AG04449 (cell line): ENCODE data around the gene MKX.

ENCODE experiments used
- CTCF ChIA-PET: fragments of 350-600 bp; formaldehyde crosslinking; extraction: SDS; loops from one replicate; lab custom pipeline; 2021; ENCODE audit warnings: antibody characterized with exemption; lab: Yijun Ruan, JAX
- POLR2A ChIA-PET: fragments of 400-600, 350-600 bp; formaldehyde crosslinking; extraction: SDS; loops from one replicate; lab custom pipeline; 2020; ENCODE audit warnings: antibody characterized with exemption, inconsistent platforms; lab: Yijun Ruan, JAX
- DNase-seq: peaks from one replicate; pipeline ENCODE4 v3.0.0-alpha.2; 2010; ENCODE audit warnings: low read depth, low spot score
- H3K4me3 ChIP-seq: 2 replicates; pipeline ENCODE4 v1.5.1; 2011; ENCODE audit warnings: low read depth, mild to moderate bottlenecking, control low read depth, low read length
- TF ChIP-seq, protein P1 (sequence below): IDR thresholded peaks from one replicate; pipeline ENCODE4 v1.5.1; 2011; ENCODE audit warnings: mild to moderate bottlenecking, moderate library complexity, low read length, control low read depth, inconsistent platforms; ENCODE audit not compliant: insufficient read depth; ENCODE audit errors: missing control alignments

MKX gene

GRCh38 chr10:27695088-27695487, 50.5 kb downstream of the MKX start:
- POLR2A ChIA-PET, result interaction anchor here (0.6 kb wide), 1 partner anchor 19 kb away, joined by 3 read pairs; no protein-coding TSS in a partner anchor
- no peak overlapping the region for H3K4me3 ChIP-seq
- TF ChIP-seq, protein P1, sequence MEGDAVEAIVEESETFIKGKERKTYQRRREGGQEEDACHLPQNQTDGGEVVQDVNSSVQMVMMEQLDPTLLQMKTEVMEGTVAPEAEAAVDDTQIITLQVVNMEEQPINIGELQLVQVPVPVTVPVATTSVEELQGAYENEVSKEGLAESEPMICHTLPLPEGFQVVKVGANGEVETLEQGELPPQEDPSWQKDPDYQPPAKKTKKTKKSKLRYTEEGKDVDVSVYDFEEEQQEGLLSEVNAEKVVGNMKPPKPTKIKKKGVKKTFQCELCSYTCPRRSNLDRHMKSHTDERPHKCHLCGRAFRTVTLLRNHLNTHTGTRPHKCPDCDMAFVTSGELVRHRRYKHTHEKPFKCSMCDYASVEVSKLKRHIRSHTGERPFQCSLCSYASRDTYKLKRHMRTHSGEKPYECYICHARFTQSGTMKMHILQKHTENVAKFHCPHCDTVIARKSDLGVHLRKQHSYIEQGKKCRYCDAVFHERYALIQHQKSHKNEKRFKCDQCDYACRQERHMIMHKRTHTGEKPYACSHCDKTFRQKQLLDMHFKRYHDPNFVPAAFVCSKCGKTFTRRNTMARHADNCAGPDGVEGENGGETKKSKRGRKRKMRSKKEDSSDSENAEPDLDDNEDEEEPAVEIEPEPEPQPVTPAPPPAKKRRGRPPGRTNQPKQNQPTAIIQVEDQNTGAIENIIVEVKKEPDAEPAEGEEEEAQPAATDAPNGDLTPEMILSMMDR, result no peak
- no peak for DNase-seq
- CTCF ChIA-PET, result interaction anchor here (1.2 to 1.9 kb wide), 2 partner anchors 8 to 47 kb away, joined by 3 to 4 read pairs; no protein-coding TSS in a partner anchor

DNA sequence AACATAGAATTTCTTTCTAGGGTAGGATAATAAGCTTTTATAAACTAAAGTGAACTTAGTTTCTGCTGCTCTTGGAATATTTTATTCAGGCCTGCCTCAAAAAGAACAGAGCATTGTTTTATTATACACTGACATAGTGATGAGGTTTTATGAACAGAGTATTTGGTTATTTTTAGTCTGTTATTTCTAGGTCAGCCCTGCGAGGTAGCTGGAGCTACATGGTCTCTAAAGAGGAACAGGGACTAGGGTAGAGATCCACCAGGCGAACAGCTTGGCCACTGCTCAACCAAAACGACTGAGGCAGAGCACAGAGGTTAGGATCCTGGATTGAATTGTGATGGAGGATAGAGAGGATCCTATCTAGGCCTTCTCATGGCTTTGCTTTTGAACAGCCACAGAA, 53.0 kb downstream of the MKX start:
- POLR2A ChIA-PET, result no interaction called here
- no peak overlapping the region for H3K4me3 ChIP-seq
- CTCF ChIA-PET, result no interaction called here
- DNase-seq, result no peak
- TF ChIP-seq, protein P1, result no peak

DNA sequence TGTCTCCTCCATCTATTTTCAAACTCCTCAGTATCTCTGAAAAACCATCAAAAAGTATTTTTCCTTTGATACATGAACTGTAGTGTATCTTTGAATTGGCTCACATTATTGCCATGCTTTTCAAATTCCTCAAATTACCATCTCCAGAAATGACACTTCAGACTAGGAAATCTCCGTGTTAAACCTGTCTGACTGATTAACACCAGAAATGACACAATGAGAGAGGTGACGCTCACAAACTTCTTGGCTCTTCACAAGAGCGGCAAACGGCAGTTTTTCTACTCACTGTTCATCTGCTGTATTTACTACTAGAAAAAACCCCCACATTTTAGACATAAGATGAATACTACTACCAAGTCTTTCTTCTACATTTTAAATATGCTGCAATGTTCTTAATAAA, 56.6 kb downstream of the MKX start:
- DNase-seq, result no peak
- no peak overlapping the region for H3K4me3 ChIP-seq
- TF ChIP-seq, protein P1, result no peak
- CTCF ChIA-PET, result interaction anchor here (0.7 kb wide), 1 partner anchor 15 kb away, joined by 3 read pairs; no protein-coding TSS in a partner anchor
- POLR2A ChIA-PET, result no interaction called here

GRCh38 chr10:27688276-27688675, 57.3 kb downstream of the MKX start:
- POLR2A ChIA-PET, result no interaction called here
- TF ChIP-seq, protein P1, result no peak
- CTCF ChIA-PET, result interaction anchor here (0.7 to 1.2 kb wide), 5 partner anchors 14 to 553 kb away, joined by 3 read pairs; no protein-coding TSS in a partner anchor
- DNase-seq, result no peak
- no peak overlapping the region for H3K4me3 ChIP-seq

GRCh38 chr10:27687743-27688142, 57.9 kb downstream of the MKX start:
- no peak overlapping the region for H3K4me3 ChIP-seq
- TF ChIP-seq, protein P1, result no peak
- no peak for DNase-seq
- CTCF ChIA-PET, result interaction anchor here (0.9 to 1.2 kb wide), 5 partner anchors 15 to 553 kb away, joined by 3 read pairs; no protein-coding TSS in a partner anchor
- POLR2A ChIA-PET, result no interaction called here

GRCh38 chr10:27687326-27687725, 58.3 kb downstream of the MKX start:
- CTCF ChIA-PET, result interaction anchor here (0.9 to 1.3 kb wide), 4 partner anchors 8 to 554 kb away, joined by 3 read pairs; no protein-coding TSS in a partner anchor
- DNase-seq, result no peak
- H3K4me3 ChIP-seq, result no peak overlapping the region
- TF ChIP-seq, protein P1, result no peak
- POLR2A ChIA-PET, result no interaction called here
